GM19238 (cell line): ENCODE measurements around the gene NTN4.
"Not testable (repeated sequence)": the region's sequence is repeated elsewhere in the genome, so short reads cannot be mapped to it uniquely, and the experiment has no call there.

Experiments used
- DNase-seq: peaks from one replicate; pipeline ENCODE4 v3.0.0; 2011; ENCODE audit warnings: low spot score; ENCODE audit not compliant: insufficient read length

Gene NTN4

DNA sequence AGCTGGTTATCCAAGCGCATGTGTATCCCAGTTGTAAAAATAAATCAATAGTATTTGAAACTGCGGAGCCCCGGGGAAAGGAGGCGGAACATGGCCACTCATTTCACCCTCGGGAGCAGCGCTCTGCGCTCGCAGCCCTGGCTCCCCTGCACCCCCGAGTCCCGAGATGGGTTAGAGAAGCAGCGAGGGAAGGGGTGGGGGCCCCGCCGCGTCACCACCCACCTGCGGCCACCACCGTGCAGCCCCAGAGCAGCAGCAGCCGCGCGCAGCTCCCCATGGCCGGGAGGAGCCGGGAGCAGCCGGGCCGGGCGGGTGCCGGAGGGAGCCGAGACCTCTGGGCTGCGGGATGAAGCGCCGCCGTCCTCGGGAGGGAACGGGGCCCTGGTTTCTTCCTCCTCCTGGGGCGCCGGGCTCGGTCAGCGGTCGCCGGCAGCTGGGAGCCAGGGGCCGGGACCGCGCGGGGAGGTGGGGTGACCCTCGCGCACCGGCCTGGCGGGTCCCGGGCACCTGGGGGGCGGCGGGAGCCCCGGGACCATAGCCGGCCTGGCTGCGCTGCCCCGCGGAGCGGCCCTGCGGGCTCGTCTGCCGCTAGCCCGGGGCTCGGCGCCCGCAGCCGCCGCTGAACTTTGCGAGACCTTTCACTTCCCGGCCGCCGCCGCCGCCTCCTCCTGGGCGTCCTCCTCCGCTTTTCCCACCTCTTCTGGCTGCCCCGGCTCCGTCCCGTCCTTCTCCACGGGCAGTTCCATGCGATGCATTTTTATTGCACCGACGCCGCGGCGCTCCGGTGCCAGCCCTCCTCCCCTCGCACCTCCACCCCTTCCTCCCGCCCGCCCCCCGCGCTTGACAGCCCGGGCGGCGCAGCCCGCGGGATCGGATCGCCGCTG lies at the start of gene NTN4:
NTN4 (minus strand) TSS at position 732 of the 884 bp plus-strand sequence; CDS start at position 277, 455 bp downstream.
- peak; percentile 30 for DNase-seq

DNA sequence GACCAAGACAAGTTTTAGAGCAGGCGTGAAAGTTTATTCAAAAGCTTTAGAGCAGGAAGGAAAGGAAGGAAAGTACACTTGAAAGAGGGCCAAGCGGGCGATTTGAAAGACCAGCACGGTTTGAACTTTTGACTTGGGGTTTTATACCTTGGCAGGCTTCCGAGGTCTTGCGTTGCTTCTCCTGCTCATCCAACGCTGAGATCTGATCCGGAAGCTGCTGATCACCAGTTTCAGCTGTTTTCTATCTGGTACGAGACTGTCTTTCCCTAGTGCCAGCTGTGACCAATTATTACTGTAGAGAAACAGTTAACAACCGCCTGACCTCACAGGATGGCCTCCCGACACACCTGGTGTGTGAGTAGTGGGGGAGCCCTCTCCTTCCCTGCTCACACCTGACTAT lies 47.6 kb upstream of the NTN4 start:
- DNase-seq: no peak

DNA sequence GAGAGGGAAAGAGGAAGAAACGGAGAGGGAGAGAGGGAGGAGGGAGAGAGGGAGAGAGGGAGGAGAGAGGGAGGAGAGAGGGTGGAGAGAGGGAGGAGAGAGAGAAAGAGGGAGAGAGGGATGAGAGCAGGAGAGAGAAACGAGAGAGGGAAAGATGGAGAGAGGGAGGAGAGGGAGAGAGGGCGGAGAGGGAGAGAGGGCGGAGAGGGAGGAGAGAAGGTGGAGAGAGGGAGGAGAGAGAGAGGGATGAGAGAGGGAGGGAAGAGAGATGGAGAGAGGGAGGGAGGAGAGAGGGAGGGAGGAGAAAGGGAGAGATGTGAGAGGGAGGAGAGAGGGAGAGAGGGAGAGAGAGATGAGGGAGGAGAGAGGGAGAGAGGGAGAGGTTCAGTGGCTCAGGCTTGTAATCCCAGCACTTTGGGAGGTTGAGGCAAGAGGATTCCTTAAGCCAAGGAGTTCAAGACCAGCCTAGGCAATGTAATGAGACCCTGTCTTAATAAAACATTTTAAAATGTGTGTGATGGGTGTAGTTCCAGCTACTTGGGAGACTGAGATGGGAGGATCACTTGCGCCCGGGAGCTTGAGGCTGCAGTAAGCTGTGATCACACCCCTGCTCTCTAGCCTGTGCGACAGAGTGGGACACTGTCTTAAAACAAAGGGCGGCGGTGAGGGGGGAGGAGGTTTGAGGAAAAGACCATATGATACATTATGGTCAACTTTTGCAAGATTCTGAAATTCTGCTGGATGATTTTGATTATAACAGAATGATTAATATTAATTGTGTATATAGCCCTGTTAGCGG lies 46.9 kb upstream of the NTN4 start:
- no peak for DNase-seq

DNA sequence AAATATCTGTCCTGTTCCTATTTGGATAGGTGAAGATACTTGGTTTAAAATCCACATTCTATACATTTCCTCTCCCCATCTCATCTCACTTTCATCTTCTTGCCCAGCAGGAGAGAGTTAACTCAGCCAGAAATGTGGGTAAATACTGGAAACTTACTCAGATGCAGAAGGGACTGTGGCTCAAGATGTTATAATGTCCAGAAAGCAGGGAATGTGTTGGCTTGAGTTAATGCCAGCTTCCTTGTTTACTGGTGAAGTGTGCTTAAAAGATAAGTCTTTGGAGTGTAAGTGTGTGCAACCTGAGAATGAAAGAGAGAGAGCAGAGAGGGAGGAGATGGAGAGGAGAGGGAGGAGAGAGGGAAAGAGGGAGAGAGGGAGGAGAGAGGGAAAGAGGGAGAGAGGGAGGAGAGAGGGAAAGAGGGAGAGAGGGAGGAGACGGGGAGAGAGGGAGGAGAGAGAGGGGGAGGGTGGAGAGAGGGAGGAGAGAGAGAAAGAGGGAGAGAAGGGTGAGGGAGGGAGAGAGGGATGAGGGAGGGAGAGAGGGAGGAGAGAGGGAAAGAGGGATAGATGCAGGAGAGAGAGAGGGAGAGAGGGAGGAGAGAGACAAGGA lies 46.2 kb upstream of the NTN4 start:
- no peak for DNase-seq

DNA sequence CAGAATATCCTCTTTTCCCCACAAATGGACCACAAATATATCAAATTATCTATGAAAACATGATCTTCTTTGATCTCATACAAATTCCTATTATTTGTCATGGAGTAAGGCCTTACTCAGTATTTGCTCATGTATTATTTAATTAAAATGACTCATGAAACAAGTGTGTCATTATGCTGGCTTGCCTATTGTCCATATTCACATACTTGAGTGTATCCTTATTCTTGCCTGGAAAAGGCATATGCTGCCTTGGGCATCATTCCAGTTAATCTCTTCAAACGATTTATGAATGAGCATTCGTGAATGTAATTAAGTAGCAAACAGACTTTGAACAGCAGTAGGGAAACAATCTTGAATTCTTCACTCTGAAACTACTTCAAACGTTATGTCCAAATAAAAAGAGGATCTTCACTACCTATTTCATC lies 45.6 kb upstream of the NTN4 start:
- DNase-seq: no peak

DNA sequence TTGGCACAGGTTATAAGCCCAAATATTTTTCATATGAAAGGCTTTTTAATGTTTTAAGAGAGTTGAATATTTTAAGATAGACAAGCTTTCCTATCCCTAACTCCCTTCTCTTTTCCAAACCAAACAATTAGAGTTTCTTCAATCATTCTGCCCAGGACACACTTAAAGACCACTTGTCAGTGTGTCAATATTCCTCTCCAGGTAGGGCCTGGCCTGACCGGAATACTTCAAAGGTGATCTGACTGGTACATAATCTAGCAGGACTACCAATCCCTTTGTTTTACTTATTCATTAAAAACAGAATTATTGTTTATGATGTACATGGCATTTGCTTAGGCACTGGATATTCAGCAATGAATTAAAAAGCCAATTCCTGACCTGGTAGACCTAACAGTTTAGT lies 44.0 kb upstream of the NTN4 start:
- DNase-seq: no peak

DNA sequence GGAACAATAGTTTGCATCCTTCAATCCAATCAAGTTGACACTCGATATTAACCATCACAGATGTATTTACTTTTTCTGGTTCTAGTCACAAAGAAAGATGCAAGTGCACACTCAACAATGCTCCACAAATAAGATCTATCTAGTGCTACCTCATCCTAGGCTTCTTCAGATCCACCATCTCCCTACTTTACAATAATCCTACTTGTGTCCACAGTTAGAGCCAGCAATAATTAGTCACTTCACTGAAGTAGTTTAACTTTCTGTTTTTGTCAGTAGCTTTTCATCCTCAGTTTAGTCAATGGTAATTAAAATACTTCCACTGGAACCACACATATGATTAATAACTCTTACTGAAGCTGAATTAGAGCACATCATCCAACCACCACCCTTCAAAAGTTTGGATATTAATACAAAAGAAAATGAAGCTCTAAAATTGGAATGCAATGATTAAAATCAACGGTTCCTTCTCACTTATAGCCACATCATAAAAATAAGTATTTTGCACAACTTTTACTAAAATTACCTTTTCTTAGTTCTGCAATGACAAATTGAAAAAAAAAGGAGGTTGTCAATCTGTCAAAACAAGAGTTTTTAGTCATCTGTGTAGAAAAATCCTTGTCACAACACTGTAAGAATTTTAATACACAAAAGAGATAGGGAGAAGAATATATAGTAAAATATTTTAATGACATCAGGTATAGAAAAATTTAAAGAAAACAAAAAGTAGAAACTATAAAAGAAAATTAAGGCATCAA lies 39.9 kb upstream of the NTN4 start:
- no peak for DNase-seq

DNA sequence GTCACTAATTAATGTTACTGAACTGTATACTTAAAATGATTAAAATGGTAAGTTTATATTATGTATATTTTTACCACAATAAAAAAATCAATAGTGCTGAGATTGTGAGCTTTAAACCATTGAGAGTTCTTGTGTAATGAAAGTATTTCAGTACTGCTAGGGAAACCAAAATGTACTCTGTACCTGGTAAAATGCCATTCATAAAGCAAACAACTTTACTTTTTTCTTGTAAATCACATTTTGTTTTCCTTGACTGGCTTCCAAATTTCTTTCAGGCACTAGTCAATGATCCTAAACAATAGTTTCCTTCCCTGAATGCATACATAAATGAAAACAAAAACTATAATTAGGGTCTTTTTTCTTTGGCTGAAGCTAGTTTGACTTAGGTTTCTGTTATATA lies 38.8 kb upstream of the NTN4 start:
- no peak for DNase-seq

DNA sequence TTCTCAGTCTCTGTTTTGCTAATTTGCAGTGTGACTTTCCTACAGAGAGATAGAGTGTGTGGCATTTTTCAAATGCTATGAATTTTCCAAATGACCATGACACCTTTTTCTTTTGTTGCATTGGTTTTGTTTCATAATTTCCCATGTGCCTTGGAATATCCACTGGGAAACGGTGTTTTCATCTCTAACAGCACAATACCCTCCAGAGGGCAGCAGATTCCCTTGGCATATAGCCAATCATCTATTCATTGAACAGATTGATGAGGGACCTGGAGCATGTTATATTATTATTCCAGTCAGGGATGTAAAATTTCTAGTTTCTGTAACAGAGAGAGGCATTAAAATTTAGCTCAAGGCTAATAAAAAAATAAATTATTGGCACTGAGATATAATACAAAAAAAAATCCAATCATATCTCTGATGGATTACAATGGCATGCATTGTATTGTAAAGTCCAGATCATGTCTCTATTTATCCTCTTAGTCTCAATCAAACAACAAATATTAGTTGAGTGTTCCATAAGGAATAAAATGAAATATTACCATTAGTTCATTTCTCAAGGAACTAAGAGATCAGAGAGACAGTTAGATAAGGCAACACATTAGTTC lies 29.6 kb upstream of the NTN4 start:
- no peak for DNase-seq

DNA sequence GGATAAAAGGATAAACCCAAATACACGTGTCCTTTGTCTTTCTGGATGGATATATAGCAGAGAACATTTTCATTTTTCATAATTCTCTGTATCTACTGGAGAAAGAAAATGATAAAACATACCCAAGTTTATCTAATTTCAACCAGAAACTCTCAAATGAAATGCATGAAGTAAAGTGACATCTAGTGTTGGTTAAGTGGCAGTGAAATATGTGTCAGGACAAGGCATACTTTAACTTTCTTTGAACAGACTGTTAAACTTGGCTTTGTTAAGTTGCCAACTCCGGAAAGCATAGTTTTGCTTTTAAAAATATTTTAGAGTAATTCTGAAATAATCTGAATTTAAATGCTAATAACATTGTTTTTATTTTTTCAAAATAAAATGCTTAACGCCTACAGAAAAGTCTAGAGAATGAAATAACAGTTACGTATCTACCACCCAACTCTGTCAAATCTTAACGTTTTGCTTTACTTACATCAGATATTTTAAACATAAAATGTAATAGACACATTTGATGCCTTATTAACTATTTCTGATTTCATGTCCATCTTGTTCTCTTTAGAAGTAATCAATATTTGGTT lies 25.2 kb upstream of the NTN4 start:
- no peak for DNase-seq

DNA sequence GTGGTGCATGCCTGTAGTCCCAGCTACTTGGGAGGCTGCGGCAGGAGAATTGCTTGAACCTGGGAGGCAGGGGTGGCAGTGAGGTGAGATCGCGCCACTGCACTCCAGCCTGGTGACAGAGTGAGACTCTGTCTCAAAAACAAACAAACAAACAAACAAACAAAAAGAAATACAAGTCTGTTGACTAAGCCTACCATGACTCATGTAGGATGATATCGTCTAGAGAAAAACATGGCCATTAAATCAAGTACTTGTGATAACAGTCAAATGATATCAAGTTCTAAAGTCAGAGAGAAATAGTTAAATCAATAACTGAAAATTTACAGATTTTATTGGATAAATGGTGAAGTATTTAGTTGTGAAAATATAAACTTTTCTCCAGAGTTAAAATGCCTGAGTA lies 21.6 kb upstream of the NTN4 start:
- DNase-seq: not testable (repeated sequence)

DNA sequence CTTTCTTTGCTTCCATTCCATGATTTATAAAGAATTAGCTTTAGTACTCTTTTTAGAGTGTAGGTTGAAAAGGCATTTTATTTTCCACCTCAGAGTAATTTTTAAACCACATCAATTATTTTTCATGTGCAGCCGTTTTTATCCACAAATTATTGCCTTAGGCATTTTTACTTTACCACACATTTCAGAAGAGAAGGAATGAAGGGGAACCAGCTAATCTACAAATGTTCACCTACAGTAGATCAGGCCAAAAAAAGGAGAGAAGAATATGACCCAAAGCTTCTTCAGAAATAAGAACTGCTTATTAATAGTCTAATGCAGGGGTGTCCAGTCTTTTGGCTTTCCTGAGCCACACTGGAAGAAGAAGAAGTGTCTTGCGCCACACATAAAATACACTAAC lies 19.8 kb upstream of the NTN4 start:
- no peak for DNase-seq

DNA sequence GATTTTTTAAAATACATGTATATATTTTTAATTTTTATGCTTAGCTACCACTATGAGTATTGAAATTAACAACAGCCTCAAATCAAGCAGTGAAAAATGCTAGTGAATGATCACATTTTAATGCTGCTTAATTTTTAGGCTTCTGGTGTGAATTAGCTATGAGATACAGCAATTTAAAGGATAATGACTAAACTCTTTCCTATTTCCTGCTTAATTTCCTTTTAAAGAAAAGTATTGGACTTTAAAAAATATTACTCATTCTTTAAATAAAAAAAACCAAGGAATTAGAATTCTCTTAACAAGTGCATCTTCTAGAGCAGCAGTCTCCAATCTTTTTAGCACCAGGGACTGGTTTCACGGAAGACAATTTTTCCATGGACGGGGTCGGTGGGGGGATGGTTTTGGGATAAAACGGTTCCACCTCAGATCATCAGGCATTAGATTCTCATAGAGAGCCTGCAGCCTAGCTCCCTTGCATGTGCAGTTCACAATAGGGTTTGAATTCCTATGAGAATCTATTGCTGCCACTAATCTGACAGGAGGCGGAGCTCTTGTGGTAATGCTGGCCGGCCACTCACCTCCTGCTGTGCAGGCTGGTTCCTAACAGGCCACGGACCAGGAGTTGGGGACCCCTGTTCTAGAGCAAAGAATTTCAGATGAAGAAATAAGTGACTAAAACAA lies 18.6 kb upstream of the NTN4 start:
- no peak for DNase-seq

DNA sequence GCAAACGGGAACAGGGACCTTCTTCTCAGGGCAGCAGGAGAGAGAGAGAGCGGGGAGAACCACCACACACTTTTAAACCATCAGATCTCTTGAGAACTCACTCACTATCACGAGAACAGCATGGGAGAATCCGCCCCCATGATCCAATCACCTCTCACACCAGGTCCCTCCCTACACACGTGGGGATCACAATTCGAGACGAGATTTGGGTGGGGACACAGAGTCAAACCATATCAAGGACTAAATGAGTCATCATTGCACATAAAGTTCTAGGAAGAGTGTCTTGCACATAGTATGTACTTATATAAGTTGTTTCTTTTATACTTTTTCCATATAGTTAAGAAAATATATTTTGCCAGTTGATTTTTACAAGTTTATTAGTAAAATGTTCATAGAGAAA lies 17.6 kb upstream of the NTN4 start:
- no peak for DNase-seq

DNA sequence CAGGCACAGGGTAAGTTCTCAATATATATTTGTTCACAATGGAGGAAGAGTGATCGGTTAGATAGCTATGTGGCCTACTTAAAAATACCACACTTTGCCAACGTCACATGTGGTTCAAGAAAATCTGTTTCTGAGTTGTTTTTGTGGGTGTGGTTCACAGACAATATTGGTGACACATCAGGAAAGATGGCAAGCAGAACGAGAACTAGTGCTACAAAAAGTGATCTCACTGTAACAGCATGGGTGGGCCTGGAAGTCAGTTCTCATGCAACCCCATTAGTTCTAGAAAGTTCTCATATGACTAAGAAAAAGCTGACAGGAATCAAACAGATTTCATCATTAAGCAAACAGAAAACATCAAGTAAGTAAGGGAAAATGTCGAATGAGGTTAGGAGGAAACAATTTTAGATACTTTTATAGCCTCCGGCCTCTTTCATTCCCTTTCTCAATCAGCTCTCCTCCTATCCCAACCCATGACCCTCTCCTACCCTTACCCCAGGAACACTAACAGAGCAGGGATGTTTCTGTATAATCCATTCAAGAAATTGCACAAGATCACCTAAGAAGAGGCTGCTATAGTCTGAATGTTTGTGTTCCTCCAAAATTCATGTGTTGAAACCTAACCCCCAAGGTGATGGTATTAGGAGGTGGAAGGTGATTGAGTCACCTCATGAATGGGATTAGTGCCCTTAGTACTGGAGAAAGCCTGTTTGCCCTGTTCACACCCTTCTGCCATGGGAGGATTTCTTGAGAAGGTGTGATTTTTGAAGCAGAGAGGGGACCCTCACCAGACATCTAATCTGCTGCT lies 15.5 kb upstream of the NTN4 start:
- no peak for DNase-seq

DNA sequence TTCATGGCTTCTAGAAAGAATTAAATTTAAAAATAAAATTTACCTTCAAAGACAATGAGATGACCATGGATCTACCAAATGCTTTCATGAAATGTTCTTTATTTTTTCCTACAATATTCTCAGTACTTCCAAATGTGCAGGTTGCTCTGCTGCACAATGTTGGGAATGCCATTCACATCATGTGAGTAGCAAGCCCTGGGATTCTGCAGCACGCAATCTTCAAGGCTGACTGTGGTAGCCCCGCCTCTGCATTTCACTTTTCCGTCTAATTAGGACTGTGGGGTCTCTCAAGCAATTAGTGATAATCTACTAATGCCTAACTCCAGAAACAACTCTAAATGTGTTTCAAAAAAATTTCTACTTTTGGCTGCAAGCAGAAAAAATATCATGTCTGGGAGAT lies 13.7 kb upstream of the NTN4 start:
- no peak for DNase-seq

DNA sequence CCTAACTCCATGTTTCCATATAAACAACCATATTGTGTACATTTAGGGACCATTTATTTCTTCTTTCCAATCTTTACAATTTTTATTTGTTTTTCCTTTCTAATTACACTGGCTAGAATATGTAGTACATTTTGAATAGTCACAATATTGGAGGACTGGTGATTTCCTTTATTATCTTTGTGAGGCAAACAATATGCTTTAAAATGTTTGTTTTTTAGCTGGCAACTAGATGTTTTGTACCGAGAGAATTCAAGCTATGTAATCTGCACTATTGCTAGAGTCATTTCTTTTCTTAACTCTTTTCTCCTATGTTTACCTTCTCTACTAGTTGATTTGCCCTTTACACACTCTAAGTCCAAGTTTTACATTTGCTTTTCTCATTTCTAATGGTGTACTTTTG lies 13.3 kb upstream of the NTN4 start:
- DNase-seq: no peak

DNA sequence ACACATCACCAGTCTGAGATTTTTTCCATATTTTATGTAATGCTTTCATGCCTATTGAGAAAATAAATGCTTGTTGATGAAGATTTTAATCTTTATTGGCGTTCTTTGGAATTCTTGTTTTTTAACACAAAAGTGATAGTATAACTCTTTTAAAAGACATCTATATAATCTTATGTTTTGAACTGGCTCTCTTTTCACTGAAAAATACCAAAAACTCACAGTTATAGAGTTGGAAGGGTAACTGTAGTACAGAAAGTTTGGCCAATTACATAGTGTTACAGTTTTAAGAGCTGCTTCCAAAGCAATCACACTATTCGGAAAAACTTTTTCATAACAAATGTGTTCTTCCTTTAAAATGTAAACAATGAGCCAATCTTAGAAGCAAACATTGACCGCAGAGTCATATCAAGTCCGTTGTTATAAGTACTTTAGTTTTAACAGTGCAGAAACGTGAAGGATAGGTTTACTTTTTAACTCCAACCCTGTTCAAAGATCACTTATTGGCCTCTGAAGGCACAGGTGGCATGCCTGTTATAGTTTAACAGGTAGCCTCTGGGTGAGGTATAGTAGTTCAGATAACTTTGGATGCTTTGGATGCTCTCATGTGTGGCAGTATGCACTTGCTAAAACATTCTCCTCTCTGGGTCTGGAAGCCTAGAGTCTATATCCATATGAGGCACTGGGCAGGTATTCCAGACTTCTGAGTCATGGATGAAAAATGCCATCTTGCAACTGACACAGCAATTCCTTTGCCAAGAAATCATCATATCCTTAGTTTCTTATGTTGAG lies 12.1 kb upstream of the NTN4 start:
- DNase-seq: no peak

DNA sequence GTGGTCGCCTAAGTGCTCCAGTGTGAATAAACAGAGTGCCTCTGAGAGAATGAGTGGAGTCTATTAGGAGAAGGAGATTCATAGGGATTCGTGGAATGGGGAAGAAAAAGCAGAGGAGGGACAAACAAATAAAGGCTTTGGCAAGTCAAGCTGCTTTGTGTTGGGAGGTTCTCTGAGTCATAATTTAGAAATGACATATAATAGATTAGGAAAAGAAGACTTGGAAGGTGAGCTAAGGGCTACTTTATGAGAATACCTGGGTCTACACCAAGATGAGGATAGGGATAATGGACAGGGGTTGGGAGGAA lies 6.4 kb upstream of the NTN4 start:
- no peak for DNase-seq
